Neuronal stem cell (in vitro differentiated cells): ENCODE results near the gene NSD2.

Experiments used
- DNase-seq: peaks from one replicate; pipeline ENCODE4 v3.0.0-alpha.2; 2013; ENCODE audit warnings: low spot score
- H2AFZ ChIP-seq: one replicate; pipeline ENCODE4 v1.6.1; 2013; ENCODE audit warnings: mild to moderate bottlenecking, low read length, inconsistent platforms
- H2AK5ac ChIP-seq: 2 replicates; pipeline ENCODE4 v1.6.1; 2013; ENCODE audit warnings: low read depth, mild to moderate bottlenecking, inconsistent platforms, low read length, moderate library complexity, mixed read lengths
- H2BK120ac ChIP-seq: 2 replicates; pipeline ENCODE4 v1.6.1; 2013; ENCODE audit warnings: low read depth, mild to moderate bottlenecking, inconsistent platforms, low read length, moderate library complexity, mixed read lengths
- H2BK12ac ChIP-seq: one replicate; pipeline ENCODE4 v1.6.1; 2013; ENCODE audit warnings: low read length, inconsistent platforms
- H2BK15ac ChIP-seq: 2 replicates; pipeline ENCODE4 v1.6.1; 2013; ENCODE audit warnings: mild to moderate bottlenecking, low read length, inconsistent platforms, mixed read lengths
- H2BK5ac ChIP-seq: one replicate; pipeline ENCODE4 v1.6.1; 2013; ENCODE audit warnings: inconsistent platforms, mild to moderate bottlenecking, low read length, moderate library complexity
- H3K14ac ChIP-seq: one replicate; pipeline ENCODE4 v1.6.1; 2013; ENCODE audit warnings: low read length, inconsistent platforms
- H3K18ac ChIP-seq: 2 replicates; pipeline ENCODE4 v1.6.1; 2013; ENCODE audit warnings: low read length, inconsistent platforms
- H3K23ac ChIP-seq: 2 replicates; pipeline ENCODE4 v1.6.1; 2013; ENCODE audit warnings: low read depth, mild to moderate bottlenecking, mixed read lengths, low read length, inconsistent platforms; ENCODE audit not compliant: poor library complexity
- H3K27ac ChIP-seq: replicated peaks from 3 replicates; pipeline ENCODE4 v1.5.1; 2013; ENCODE audit warnings: low read length, inconsistent platforms
- H3K27me3 ChIP-seq, 3 experiments: 2 replicates each; pipeline ENCODE4 v1.6.1; 2013; ENCODE audit warnings: low read length in 3 of 3, mild to moderate bottlenecking in 2 of 3, inconsistent platforms in 1 of 3, low read depth in 1 of 3, mixed read lengths in 1 of 3, moderate library complexity in 1 of 3; ENCODE audit not compliant: control insufficient read depth in 3 of 3, insufficient read depth in 3 of 3
- H3K36me3 ChIP-seq, 2 donors: replicated peaks in 1 of 2; 2 replicates each; pipeline ENCODE4 v1.6.1; 2013; ENCODE audit warnings: low read length in 2 of 2; ENCODE audit not compliant: control insufficient read depth in 2 of 2, insufficient read depth in 2 of 2
- H3K4ac ChIP-seq: 2 replicates; pipeline ENCODE4 v1.6.1; 2013; ENCODE audit warnings: inconsistent platforms, mild to moderate bottlenecking, low read length, moderate library complexity
- H3K4me1 ChIP-seq, 2 donors: 1 replicate in 1 of 2; 2 replicates in 1 of 2; pipeline ENCODE4 v1.6.1; 2013; ENCODE audit warnings: low read length in 2 of 2, low read depth in 1 of 2; ENCODE audit not compliant: control insufficient read depth in 2 of 2, insufficient read depth in 1 of 2
- H3K4me2 ChIP-seq: one replicate; pipeline ENCODE4 v1.6.1; 2013; ENCODE audit warnings: mild to moderate bottlenecking, low read length, inconsistent platforms; ENCODE audit not compliant: insufficient read depth, poor library complexity, severe bottlenecking
- H3K4me3 ChIP-seq, 2 donors: 2 replicates each; pipeline ENCODE4 v1.5.1; 2013; ENCODE audit warnings: low read length in 2 of 2, mild to moderate bottlenecking in 2 of 2, inconsistent platforms in 1 of 2, moderate library complexity in 1 of 2
- H3K79me1 ChIP-seq: one replicate; pipeline ENCODE4 v1.6.1; 2013; ENCODE audit warnings: low read depth, mild to moderate bottlenecking, inconsistent platforms, low read length, moderate library complexity
- H3K9ac ChIP-seq: one replicate; pipeline ENCODE4 v1.6.1; 2013; ENCODE audit warnings: mild to moderate bottlenecking, low read depth, low read length, inconsistent platforms; ENCODE audit not compliant: poor library complexity
- H3K9me3 ChIP-seq, 2 donors: replicated peaks in 1 of 2; 2 replicates each; pipeline versions ENCODE3 to v1.6.1; 2013; ENCODE audit warnings: low read length in 2 of 2, mild to moderate bottlenecking in 2 of 2, inconsistent platforms in 1 of 2, low read depth in 1 of 2, mixed read lengths in 1 of 2, moderate library complexity in 1 of 2; ENCODE audit not compliant: control insufficient read depth in 2 of 2, insufficient read depth in 1 of 2
- H4K8ac ChIP-seq: one replicate; pipeline ENCODE4 v1.6.1; 2013; ENCODE audit warnings: low read depth, mild to moderate bottlenecking, inconsistent platforms, low read length, moderate library complexity
- H4K91ac ChIP-seq: one replicate; pipeline ENCODE4 v1.6.1; 2013; ENCODE audit warnings: low read length, low read depth, mild to moderate bottlenecking, inconsistent platforms; ENCODE audit not compliant: poor library complexity
- WGBS, 2 donors: extraction: QIAGEN DNeasy Blood & Tissue Kit; methylation state at CpG; one replicate each; pipeline ENCODE4 v1.1.7; 2013; ENCODE audit warnings: missing lambda C conversion rate in 2 of 2, mixed read lengths in 1 of 2; ENCODE audit not compliant: insufficient read length in 2 of 2, insufficient replicate concordance in 1 of 2; ENCODE audit errors: extremely low coverage in 2 of 2; 5-methylcytosine and 5-hydroxymethylcytosine counted together

The NSD2 gene

DNA sequence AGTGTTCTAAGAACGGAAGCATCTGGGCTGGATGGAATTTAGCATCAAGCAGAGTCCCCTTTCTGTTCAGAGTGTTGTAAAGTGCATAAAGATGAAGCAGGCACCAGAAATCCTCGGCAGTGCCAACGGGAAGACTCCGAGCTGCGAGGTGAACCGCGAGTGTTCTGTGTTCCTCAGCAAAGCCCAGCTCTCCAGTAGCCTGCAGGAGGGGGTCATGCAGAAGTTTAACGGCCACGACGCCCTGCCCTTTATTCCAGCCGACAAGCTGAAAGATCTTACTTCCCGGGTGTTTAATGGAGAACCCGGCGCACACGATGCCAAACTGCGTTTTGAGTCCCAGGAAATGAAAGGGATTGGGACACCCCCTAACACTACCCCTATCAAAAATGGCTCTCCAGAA lies 29.4 kb downstream of the NSD2 start:
- Histone ChIP-seq H3K9ac (no peak overlapping the region), H3K4ac (no peak overlapping the region), H3K9me3 (peaks cover 0 to 2% of the 10 kb centered on the region in 2 donors), H3K36me3 (peaks cover 31 to 73% of the 10 kb centered on the region in 2 donors), H3K14ac (no peak overlapping the region), H3K4me3 (no peak overlapping the region), H3K27ac (no peak overlapping the region), H3K18ac (no peak overlapping the region), H2BK15ac (no peak overlapping the region), H2BK12ac (no peak overlapping the region), H4K91ac (no peak overlapping the region), H2AK5ac (no peak overlapping the region), H3K27me3 (no peaks in the 10 kb centered on the region), H4K8ac (no peak overlapping the region), H3K23ac (no peak overlapping the region), H2BK120ac (no peak overlapping the region), H3K79me1 (peaks cover 19% of the 10 kb centered on the region), H2BK5ac (no peak overlapping the region), H2AFZ (no peak overlapping the region), H3K4me2 (no peak overlapping the region), H3K4me1 (peaks cover 0 to 2% of the 10 kb centered on the region in 2 donors)
- no peak for DNase-seq
- no CpG with 5 or more reads among the region's 16 CpGs for WGBS, 2 donors

DNA sequence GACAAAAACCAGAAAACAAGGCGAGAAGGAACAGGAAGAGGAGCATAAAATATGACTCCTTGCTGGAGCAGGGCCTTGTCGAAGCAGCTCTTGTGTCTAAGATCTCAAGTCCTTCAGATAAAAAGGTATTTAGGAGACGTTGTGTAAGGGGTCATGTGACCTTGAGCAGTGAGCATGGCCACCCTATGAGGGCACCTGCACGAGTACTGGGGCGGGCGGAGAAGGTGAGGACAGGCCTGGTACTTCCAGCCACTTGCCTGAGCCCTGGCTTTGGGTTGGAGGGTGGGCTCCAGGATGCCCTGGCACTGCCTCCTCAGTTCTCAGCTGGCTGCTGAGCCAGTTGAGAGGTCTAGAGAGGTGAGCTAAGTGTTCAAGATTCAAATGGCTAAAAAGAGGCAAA lies 29.9 kb downstream of the NSD2 start:
- Histone ChIP-seq H3K9ac (no peak overlapping the region), H3K4me1 (peaks cover 0 to 2% of the 10 kb centered on the region in 2 donors), H3K27ac (no peak overlapping the region), H3K36me3 (peaks cover 33 to 75% of the 10 kb centered on the region in 2 donors), H2AK5ac (no peak overlapping the region), H3K9me3 (peaks cover 0 to 2% of the 10 kb centered on the region in 2 donors), H3K79me1 (peaks cover 19% of the 10 kb centered on the region), H3K4ac (no peak overlapping the region), H3K4me2 (no peak overlapping the region), H2AFZ (no peak overlapping the region), H2BK15ac (no peak overlapping the region), H3K4me3 (no peak overlapping the region), H3K14ac (no peak overlapping the region), H2BK12ac (no peak overlapping the region), H2BK120ac (no peak overlapping the region), H4K91ac (no peak overlapping the region), H3K27me3 (no peaks in the 10 kb centered on the region), H2BK5ac (no peak overlapping the region), H3K23ac (no peak overlapping the region), H3K18ac (no peak overlapping the region), H4K8ac (no peak overlapping the region)
- no peak for DNase-seq
- no CpG with 5 or more reads among the region's 6 CpGs for WGBS, 2 donors

DNA sequence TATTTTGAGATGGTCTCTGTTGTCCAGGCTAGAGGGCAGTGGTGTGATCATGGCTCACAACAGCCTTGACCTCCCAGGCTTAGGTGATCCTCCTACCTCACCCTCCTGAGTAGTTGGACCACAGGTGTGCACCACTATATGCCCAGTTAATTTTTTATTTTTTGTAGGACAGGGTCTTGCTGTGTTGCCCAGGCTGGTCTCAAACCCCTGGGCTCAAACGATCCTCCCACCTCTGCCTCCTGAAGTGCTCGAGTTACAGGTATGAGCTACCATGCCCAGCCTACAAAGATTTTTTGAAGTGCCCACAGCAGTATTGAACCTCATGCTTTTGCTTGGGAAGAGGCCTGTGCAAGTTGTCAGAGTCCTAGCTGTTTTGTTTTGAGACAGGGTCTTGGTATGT lies 31.1 kb downstream of the NSD2 start:
- no peak overlapping the region for H3K4me3 ChIP-seq
- H3K9me3 ChIP-seq, result peaks cover 0 to 2% of the 10 kb centered on the region in 2 donors
- no peak overlapping the region for H3K27ac ChIP-seq
- H2BK12ac ChIP-seq, result no peak overlapping the region
- H4K91ac ChIP-seq, result no peak overlapping the region
- no peak for DNase-seq
- H4K8ac ChIP-seq, result no peak overlapping the region
- H3K9ac ChIP-seq, result no peak overlapping the region
- peaks cover 35 to 78% of the 10 kb centered on the region in 2 donors for H3K36me3 ChIP-seq
- no peak overlapping the region for H3K4ac ChIP-seq
- peaks cover 19% of the 10 kb centered on the region for H3K79me1 ChIP-seq
- H2BK15ac ChIP-seq, result no peak overlapping the region
- no peak overlapping the region for H2AFZ ChIP-seq
- no peak overlapping the region for H3K18ac ChIP-seq
- H2BK120ac ChIP-seq, result no peak overlapping the region
- no peak overlapping the region for H2BK5ac ChIP-seq
- no peak overlapping the region for H3K23ac ChIP-seq
- no peaks in the 10 kb centered on the region for H3K27me3 ChIP-seq
- WGBS, 2 donors, result no CpG with 5 or more reads among the region's 2 CpGs
- H3K4me2 ChIP-seq, result no peak overlapping the region
- peaks cover 0 to 2% of the 10 kb centered on the region in 2 donors for H3K4me1 ChIP-seq
- H3K14ac ChIP-seq, result no peak overlapping the region
- no peak overlapping the region for H2AK5ac ChIP-seq

DNA sequence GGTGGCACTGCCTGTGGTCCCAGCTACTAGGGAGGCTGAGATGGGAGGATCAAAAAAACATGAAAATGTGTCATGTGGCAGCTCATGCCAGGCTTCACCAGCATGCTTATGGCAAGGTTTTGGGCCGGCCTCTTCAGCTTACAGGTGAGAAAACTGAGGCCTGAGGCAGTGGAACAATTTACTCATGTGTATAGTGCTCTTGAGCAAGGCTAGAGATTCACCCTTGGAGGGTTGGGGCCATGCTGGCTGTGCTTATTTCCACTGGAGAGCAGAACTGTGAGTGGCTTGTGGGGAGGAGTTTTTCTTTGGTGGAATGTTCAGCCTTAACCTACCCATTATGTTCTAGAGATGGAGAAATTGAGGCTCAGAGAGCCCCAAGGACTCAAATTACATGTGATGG lies 31.8 kb downstream of the NSD2 start:
- DNase-seq, result no peak
- no peak overlapping the region for H3K4me2 ChIP-seq
- H3K23ac ChIP-seq, result no peak overlapping the region
- no peak overlapping the region for H2BK120ac ChIP-seq
- no peak overlapping the region for H3K14ac ChIP-seq
- no peak overlapping the region for H3K4me3 ChIP-seq
- no peak overlapping the region for H4K8ac ChIP-seq
- no CpG with 5 or more reads among the region's 1 CpG for whole genome bisulfite sequencing, 2 donors
- H3K18ac ChIP-seq, result no peak overlapping the region
- H3K27me3 ChIP-seq, result no peaks in the 10 kb centered on the region
- H2BK15ac ChIP-seq, result no peak overlapping the region
- no peak overlapping the region for H3K27ac ChIP-seq
- no peak overlapping the region for H3K9ac ChIP-seq
- peaks cover 38 to 85% of the 10 kb centered on the region in 2 donors for H3K36me3 ChIP-seq
- no peak overlapping the region for H3K4ac ChIP-seq
- no peak overlapping the region for H4K91ac ChIP-seq
- peaks cover 19% of the 10 kb centered on the region for H3K79me1 ChIP-seq
- no peak overlapping the region for H2BK12ac ChIP-seq
- H3K9me3 ChIP-seq, result peaks cover 0 to 2% of the 10 kb centered on the region in 2 donors
- H3K4me1 ChIP-seq, result peaks cover 0 to 5% of the 10 kb centered on the region in 2 donors
- no peak overlapping the region for H2AK5ac ChIP-seq
- H2BK5ac ChIP-seq, result no peak overlapping the region
- H2AFZ ChIP-seq, result no peak overlapping the region
